Mesothelial cell of epicardium (in vitro differentiated cells): ENCODE results near the gene KRT82. TPM values are rescaled to one million over a fixed set of nuclear protein-coding genes. Genes with fewer than 3 reads are reported as not detected.

Experiments used
- DNase-seq, 2 experiments: peaks; one replicate each; pipeline ENCODE4 v3.0.0; 2021; ENCODE audit warnings: low spot score in 2 of 2; ENCODE audit not compliant: unreplicated experiment in 2 of 2
- H3K27ac Mint-ChIP-seq: 2 replicates; pipeline ENCODE4 v1.8.0; 2021; ENCODE audit warnings: mixed read lengths
- H3K27me3 Mint-ChIP-seq: 2 replicates; pipeline ENCODE4 v1.8.0; 2021; ENCODE audit warnings: low read depth, mixed read lengths
- H3K36me3 Mint-ChIP-seq: 2 replicates; pipeline ENCODE4 v1.8.0; 2021; ENCODE audit warnings: mixed read lengths
- H3K4me1 Mint-ChIP-seq: 2 replicates; pipeline ENCODE4 v1.8.0; 2021; ENCODE audit warnings: mixed read lengths
- H3K4me3 Mint-ChIP-seq: 2 replicates; pipeline ENCODE4 v1.8.0; 2021; ENCODE audit warnings: mild to moderate bottlenecking, moderate library complexity, mixed read lengths
- H3K9me3 Mint-ChIP-seq: 2 replicates; pipeline ENCODE4 v1.8.0; 2021; ENCODE audit warnings: mixed read lengths
- CTCF ChIP-seq: fragments of 200-600 bp; sonication (generic); IDR thresholded peaks from one replicate; pipeline ENCODE4 v1.5.0; 2021; ENCODE audit warnings: antibody characterized with exemption; ENCODE audit not compliant: unreplicated experiment
- total RNA-seq: library from RNA; stranded (reverse); gene quantifications from 3 replicates; pipeline ENCODE4 v1.2.1, GENCODE V29; 2021

Gene KRT82
- total RNA-seq, 1 donor from 2014 or later = not detected

- H3K4me1 Mint-ChIP-seq = peaks cover 6% of the 10 kb centered on the region
- peaks cover 12% of the 10 kb centered on the region for H3K27me3 Mint-ChIP-seq
- no peaks in the 10 kb centered on the region for H3K9me3 Mint-ChIP-seq
- H3K27ac Mint-ChIP-seq = no peak within 1 kb of the TSS
- no peak within 1 kb of the TSS for H3K4me3 Mint-ChIP-seq
- no peak for TF ChIP-seq CTCF
- no peaks in the 10 kb centered on the region for H3K36me3 Mint-ChIP-seq
- no peak for DNase-seq
These were observed 20.9 kb downstream of the KRT82 start, which contains the start of gene KRT84 for GRCh38 chr12:52385226-52385702. TSS of gene KRT84 (minus strand) at chr12:52385652. CDS start at chr12:52385585, 67 bp downstream.

- peaks cover 15% of the 10 kb centered on the region for H3K27me3 Mint-ChIP-seq
- no peaks in the 10 kb centered on the region for H3K36me3 Mint-ChIP-seq
- DNase-seq = no peak
- TF ChIP-seq CTCF = no peak
- no peak overlapping the region for H3K27ac Mint-ChIP-seq
- H3K4me1 Mint-ChIP-seq = no peaks in the 10 kb centered on the region
- H3K4me3 Mint-ChIP-seq = no peak overlapping the region
- no peaks in the 10 kb centered on the region for H3K9me3 Mint-ChIP-seq
These were observed 22.8 kb downstream of the KRT82 start for GRCh38 chr12:52383331-52383730.

DNA sequence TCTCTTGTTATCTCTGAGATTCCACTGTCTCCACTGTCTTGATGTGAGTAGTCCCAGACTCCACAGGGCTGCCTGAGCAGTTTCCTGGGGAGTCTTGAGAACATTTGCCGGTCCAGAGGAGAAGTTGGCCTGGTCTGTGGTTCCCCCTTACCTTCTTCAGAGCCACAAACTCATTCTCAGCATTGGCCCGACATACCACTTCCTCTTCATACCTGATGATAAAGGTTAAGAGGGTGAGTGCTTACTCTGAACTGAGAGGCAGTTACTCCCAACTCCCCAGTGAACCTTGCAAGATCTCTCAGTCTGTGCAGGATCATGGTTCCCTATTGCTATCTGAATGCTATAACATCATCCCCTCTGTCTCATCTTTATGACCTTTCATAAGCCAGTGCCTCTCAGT, 23.3 kb downstream of the KRT82 start:
- TF ChIP-seq CTCF = no peak
- no peak overlapping the region for H3K27ac Mint-ChIP-seq
- peaks cover 15% of the 10 kb centered on the region for H3K27me3 Mint-ChIP-seq
- H3K36me3 Mint-ChIP-seq = no peaks in the 10 kb centered on the region
- no peaks in the 10 kb centered on the region for H3K4me1 Mint-ChIP-seq
- no peaks in the 10 kb centered on the region for H3K9me3 Mint-ChIP-seq
- no peak for DNase-seq
- H3K4me3 Mint-ChIP-seq = no peak overlapping the region

GRCh38 chr12:52381206-52381605, 24.9 kb downstream of the KRT82 start:
- Mint-ChIP-seq H3K36me3 (no peaks in the 10 kb centered on the region), H3K4me3 (no peak overlapping the region), H3K27ac (no peak overlapping the region), H3K4me1 (no peaks in the 10 kb centered on the region), H3K9me3 (no peaks in the 10 kb centered on the region), H3K27me3 (peaks cover 19% of the 10 kb centered on the region)
- DNase-seq = no peak
- TF ChIP-seq CTCF = no peak

DNA sequence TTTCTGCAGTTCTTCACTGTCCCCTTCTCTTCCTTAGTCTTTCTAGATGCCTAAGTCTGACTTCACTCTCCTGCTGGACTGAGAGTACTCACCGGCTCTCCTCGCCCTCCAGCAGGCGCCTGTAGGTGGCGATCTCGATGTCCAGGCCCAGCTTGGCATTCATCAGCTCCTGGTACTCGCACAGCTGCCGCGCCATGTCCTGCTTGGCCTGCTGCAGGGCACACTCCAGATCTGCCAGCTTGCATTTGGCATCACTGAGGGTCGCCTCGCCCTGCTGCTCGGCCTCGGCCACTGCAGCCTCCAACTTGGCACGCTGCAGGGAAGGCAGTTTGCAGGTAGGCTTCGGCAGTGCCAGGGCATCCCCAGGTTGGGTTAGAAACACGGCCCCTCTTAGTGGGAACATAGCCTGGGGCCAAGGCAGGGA, 25.9 kb downstream of the KRT82 start:
- H3K9me3 Mint-ChIP-seq = no peaks in the 10 kb centered on the region
- no peak for TF ChIP-seq CTCF
- no peak for DNase-seq
- H3K4me3 Mint-ChIP-seq = no peak overlapping the region
- H3K27ac Mint-ChIP-seq = no peak overlapping the region
- peaks cover 17% of the 10 kb centered on the region for H3K27me3 Mint-ChIP-seq
- H3K4me1 Mint-ChIP-seq = no peaks in the 10 kb centered on the region
- H3K36me3 Mint-ChIP-seq = no peaks in the 10 kb centered on the region

DNA sequence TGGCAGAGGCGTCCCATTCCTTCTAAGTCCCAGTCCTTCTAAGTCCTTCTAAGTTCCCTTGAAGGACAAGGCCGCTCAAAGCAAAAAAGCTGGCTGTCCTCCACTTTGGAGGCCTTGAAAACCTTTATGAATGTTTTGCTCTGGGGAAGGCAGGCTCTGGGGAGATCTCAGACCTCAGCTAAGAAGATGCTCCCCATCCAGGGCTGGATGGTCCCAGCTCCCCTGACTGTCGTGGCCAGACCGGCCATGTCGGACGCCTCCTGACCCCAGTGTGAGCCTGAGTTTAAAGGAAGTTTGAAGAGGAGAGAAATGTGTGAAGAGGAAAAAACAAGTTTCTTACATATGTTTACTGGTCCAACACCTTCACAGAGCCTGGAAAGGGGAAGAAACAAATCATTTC, 26.6 kb downstream of the KRT82 start:
- Mint-ChIP-seq H3K27ac (no peak overlapping the region), H3K27me3 (peaks cover 17% of the 10 kb centered on the region), H3K36me3 (no peaks in the 10 kb centered on the region), H3K9me3 (no peaks in the 10 kb centered on the region), H3K4me1 (no peaks in the 10 kb centered on the region), H3K4me3 (no peak overlapping the region)
- no peak for DNase-seq
- TF ChIP-seq CTCF = no peak
